ENCODE results near the gene ENDOD1.

GRCh38 chr11:95166781-95167180 lies 77.1 kb downstream of the ENDOD1 start:
- TF ChIP-seq, protein P1, sequence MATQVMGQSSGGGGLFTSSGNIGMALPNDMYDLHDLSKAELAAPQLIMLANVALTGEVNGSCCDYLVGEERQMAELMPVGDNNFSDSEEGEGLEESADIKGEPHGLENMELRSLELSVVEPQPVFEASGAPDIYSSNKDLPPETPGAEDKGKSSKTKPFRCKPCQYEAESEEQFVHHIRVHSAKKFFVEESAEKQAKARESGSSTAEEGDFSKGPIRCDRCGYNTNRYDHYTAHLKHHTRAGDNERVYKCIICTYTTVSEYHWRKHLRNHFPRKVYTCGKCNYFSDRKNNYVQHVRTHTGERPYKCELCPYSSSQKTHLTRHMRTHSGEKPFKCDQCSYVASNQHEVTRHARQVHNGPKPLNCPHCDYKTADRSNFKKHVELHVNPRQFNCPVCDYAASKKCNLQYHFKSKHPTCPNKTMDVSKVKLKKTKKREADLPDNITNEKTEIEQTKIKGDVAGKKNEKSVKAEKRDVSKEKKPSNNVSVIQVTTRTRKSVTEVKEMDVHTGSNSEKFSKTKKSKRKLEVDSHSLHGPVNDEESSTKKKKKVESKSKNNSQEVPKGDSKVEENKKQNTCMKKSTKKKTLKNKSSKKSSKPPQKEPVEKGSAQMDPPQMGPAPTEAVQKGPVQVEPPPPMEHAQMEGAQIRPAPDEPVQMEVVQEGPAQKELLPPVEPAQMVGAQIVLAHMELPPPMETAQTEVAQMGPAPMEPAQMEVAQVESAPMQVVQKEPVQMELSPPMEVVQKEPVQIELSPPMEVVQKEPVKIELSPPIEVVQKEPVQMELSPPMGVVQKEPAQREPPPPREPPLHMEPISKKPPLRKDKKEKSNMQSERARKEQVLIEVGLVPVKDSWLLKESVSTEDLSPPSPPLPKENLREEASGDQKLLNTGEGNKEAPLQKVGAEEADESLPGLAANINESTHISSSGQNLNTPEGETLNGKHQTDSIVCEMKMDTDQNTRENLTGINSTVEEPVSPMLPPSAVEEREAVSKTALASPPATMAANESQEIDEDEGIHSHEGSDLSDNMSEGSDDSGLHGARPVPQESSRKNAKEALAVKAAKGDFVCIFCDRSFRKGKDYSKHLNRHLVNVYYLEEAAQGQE (IDR thresholded peaks at IDR 0.05; ENCODE audit: insufficient read depth in 1 of 2, low read depth in 2 of 2, low read length in 1 of 2), result no peak
- TF ChIP-seq, protein P2, sequence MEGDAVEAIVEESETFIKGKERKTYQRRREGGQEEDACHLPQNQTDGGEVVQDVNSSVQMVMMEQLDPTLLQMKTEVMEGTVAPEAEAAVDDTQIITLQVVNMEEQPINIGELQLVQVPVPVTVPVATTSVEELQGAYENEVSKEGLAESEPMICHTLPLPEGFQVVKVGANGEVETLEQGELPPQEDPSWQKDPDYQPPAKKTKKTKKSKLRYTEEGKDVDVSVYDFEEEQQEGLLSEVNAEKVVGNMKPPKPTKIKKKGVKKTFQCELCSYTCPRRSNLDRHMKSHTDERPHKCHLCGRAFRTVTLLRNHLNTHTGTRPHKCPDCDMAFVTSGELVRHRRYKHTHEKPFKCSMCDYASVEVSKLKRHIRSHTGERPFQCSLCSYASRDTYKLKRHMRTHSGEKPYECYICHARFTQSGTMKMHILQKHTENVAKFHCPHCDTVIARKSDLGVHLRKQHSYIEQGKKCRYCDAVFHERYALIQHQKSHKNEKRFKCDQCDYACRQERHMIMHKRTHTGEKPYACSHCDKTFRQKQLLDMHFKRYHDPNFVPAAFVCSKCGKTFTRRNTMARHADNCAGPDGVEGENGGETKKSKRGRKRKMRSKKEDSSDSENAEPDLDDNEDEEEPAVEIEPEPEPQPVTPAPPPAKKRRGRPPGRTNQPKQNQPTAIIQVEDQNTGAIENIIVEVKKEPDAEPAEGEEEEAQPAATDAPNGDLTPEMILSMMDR (IDR thresholded peaks at IDR 0.05), result no peak
- no peak for TF ChIP-seq SIN3A (IDR thresholded peaks at IDR 0.05; ENCODE audit: borderline replicate concordance, insufficient read depth, low read depth, low read length)
